ENCODE measurements around the gene LMAN1L. TPM values are rescaled to one million over a fixed set of nuclear protein-coding genes. Genes with fewer than 3 reads are reported as not detected.

Gene LMAN1L
- total RNA-seq, 2 donors from 2014 or later = not detected

GRCh38 chr15:74829991-74830390 is 17.4 kb downstream of the LMAN1L start:
- DNase-seq (ENCODE audit: low spot score) (no peak), ATAC-seq (ENCODE audit: insufficient number of reproducible peaks, low FRiP score, low read depth) (no peak)
- peaks cover 6% of the 10 kb centered on the region for H3K27me3 ChIP-seq (replicated peaks; ENCODE audit: insufficient read depth)
- no peak overlapping the region for H3K4me3 ChIP-seq
- no peak overlapping the region for H3K27ac ChIP-seq
- H3K9me3 ChIP-seq = no peaks in the 10 kb centered on the region
- no peaks in the 10 kb centered on the region for H3K4me1 ChIP-seq (ENCODE audit: control insufficient read depth in 1 of 2, low read depth in 2 of 2)
- TF ChIP-seq, protein P1, sequence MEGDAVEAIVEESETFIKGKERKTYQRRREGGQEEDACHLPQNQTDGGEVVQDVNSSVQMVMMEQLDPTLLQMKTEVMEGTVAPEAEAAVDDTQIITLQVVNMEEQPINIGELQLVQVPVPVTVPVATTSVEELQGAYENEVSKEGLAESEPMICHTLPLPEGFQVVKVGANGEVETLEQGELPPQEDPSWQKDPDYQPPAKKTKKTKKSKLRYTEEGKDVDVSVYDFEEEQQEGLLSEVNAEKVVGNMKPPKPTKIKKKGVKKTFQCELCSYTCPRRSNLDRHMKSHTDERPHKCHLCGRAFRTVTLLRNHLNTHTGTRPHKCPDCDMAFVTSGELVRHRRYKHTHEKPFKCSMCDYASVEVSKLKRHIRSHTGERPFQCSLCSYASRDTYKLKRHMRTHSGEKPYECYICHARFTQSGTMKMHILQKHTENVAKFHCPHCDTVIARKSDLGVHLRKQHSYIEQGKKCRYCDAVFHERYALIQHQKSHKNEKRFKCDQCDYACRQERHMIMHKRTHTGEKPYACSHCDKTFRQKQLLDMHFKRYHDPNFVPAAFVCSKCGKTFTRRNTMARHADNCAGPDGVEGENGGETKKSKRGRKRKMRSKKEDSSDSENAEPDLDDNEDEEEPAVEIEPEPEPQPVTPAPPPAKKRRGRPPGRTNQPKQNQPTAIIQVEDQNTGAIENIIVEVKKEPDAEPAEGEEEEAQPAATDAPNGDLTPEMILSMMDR (IDR thresholded peaks at IDR 0.05) = no peak
- no peaks in the 10 kb centered on the region for H3K36me3 ChIP-seq

DNA sequence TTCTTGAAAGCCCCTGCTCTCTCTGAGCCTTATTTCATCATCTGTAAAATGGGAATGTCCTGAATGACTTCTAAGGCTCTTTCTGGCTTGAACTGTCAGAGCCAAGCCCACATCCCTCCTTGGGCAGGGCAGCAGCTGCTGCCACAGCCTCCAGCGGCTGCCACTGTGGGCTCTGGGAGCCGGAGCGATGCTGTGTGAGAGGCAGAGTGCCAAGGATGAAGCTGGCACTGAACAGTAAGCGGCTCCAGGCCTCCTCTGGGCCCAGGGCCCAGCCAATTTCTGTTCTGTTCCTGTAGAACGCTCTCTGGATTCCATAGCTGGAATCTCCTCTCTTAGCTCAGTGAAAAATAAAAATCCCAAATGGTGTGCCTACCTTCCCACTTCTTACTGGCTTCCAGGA is 18.2 kb downstream of the LMAN1L start:
- TF ChIP-seq, protein P1 (IDR thresholded peaks at IDR 0.05) = no peak
- Histone ChIP-seq H3K4me1 (ENCODE audit: control insufficient read depth in 1 of 2, low read depth in 2 of 2) (no peaks in the 10 kb centered on the region), H3K27ac (no peak overlapping the region), H3K27me3 (replicated peaks; ENCODE audit: insufficient read depth) (peaks cover 6% of the 10 kb centered on the region), H3K4me3 (no peak overlapping the region), H3K36me3 (no peaks in the 10 kb centered on the region), H3K9me3 (no peaks in the 10 kb centered on the region)
- ATAC-seq (ENCODE audit: insufficient number of reproducible peaks, low FRiP score, low read depth) (no peak), DNase-seq (ENCODE audit: low spot score) (no peak)

- DNase-seq (ENCODE audit: low spot score) (no peak), ATAC-seq (ENCODE audit: insufficient number of reproducible peaks, low FRiP score, low read depth) (no peak)
- Histone ChIP-seq H3K27me3 (replicated peaks; ENCODE audit: insufficient read depth) (peaks cover 3% of the 10 kb centered on the region), H3K4me1 (ENCODE audit: control insufficient read depth in 1 of 2, low read depth in 2 of 2) (no peaks in the 10 kb centered on the region), H3K36me3 (no peaks in the 10 kb centered on the region), H3K9me3 (no peaks in the 10 kb centered on the region), H3K27ac (no peak overlapping the region), H3K4me3 (no peak overlapping the region)
- TF ChIP-seq, protein P1 (IDR thresholded peaks at IDR 0.05) = no peak
These were observed 19.3 kb downstream of the LMAN1L start for GRCh38 chr15:74831813-74832495.

- no peaks in the 10 kb centered on the region for H3K9me3 ChIP-seq
- H3K27ac ChIP-seq = no peak overlapping the region
- ATAC-seq (ENCODE audit: insufficient number of reproducible peaks, low FRiP score, low read depth) (no peak), DNase-seq (ENCODE audit: low spot score) (no peak)
- no peaks in the 10 kb centered on the region for H3K36me3 ChIP-seq
- TF ChIP-seq, protein P1 (IDR thresholded peaks at IDR 0.05) = no peak
- no peaks in the 10 kb centered on the region for H3K27me3 ChIP-seq (replicated peaks; ENCODE audit: insufficient read depth)
- H3K4me1 ChIP-seq (ENCODE audit: control insufficient read depth in 1 of 2, low read depth in 2 of 2) = no peaks in the 10 kb centered on the region
- no peak overlapping the region for H3K4me3 ChIP-seq
These were observed 20.2 kb downstream of the LMAN1L start for GRCh38 chr15:74832826-74833225.

GRCh38 chr15:74833376-74834107 is 20.9 kb downstream of the LMAN1L start:
- Histone ChIP-seq H3K36me3 (no peaks in the 10 kb centered on the region), H3K27me3 (replicated peaks; ENCODE audit: insufficient read depth) (no peaks in the 10 kb centered on the region), H3K4me1 (ENCODE audit: control insufficient read depth in 1 of 2, low read depth in 2 of 2) (no peaks in the 10 kb centered on the region), H3K9me3 (no peaks in the 10 kb centered on the region), H3K4me3 (no peak overlapping the region), H3K27ac (no peak overlapping the region)
- TF ChIP-seq, protein P1 (IDR thresholded peaks at IDR 0.05) = no peak
- ATAC-seq (ENCODE audit: insufficient number of reproducible peaks, low FRiP score, low read depth) (no peak), DNase-seq (ENCODE audit: low spot score) (no peak)

All from thoracic aorta (tissue), 2 donors.